GM12873 (cell line): ENCODE data around the gene NCOA3.

Experiments
- TF ChIP-seq, protein P1 (sequence below): IDR thresholded peaks from 2 replicates; pipeline ENCODE4 v1.5.1; 2012; ENCODE audit warnings: low read depth, mild to moderate bottlenecking, moderate library complexity, low read length, control low read depth; ENCODE audit not compliant: insufficient read depth; ENCODE audit errors: missing control alignments

NCOA3 gene

DNA sequence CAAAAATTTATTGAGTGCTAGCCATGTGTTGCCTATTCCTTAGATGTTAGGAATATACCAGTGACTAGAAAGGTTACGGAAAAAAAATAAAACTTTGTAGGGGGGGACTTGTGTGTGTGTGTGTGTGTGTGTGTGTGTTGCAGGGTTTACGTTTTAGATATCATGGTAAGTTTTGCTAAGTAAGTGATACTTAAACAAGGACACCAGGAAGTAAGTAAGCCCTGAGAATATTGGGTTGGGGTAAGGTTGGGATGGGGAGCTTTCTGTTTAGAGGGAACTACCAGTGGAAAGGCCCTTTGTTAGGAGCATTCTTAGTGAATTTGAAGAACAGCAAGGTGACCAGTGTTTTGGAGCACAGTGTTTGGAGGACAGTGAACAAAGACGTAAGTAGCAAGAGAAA lies 30.3 kb downstream of the NCOA3 start:
- TF ChIP-seq, protein P1, sequence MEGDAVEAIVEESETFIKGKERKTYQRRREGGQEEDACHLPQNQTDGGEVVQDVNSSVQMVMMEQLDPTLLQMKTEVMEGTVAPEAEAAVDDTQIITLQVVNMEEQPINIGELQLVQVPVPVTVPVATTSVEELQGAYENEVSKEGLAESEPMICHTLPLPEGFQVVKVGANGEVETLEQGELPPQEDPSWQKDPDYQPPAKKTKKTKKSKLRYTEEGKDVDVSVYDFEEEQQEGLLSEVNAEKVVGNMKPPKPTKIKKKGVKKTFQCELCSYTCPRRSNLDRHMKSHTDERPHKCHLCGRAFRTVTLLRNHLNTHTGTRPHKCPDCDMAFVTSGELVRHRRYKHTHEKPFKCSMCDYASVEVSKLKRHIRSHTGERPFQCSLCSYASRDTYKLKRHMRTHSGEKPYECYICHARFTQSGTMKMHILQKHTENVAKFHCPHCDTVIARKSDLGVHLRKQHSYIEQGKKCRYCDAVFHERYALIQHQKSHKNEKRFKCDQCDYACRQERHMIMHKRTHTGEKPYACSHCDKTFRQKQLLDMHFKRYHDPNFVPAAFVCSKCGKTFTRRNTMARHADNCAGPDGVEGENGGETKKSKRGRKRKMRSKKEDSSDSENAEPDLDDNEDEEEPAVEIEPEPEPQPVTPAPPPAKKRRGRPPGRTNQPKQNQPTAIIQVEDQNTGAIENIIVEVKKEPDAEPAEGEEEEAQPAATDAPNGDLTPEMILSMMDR: no peak

DNA sequence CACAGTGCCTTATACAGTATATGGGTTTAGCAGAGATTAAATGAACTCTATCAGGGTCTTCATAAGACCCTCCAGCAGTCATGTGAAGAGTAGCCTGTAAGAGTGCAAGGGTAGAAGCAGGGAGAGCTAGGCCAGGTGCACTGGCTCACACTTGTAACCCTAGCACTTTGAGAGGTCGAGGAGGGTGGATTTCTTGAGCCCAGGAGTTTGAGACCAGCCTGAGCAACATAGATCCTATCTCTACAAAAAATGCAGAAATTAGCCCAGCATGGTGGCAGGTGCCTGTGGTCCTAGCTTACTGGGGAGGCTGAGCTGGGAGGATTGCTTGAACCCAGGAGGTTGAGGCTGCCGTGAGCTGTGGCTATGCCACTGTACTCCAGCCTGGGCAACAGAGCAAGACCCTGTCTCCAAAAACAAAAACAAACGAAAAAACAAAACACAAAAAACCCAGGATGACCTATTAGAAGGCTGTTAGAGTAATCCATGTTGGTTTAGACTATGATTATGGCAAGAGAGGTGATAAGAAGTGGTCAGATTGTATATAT lies 31.9 kb downstream of the NCOA3 start:
- TF ChIP-seq, protein P1: no peak

DNA sequence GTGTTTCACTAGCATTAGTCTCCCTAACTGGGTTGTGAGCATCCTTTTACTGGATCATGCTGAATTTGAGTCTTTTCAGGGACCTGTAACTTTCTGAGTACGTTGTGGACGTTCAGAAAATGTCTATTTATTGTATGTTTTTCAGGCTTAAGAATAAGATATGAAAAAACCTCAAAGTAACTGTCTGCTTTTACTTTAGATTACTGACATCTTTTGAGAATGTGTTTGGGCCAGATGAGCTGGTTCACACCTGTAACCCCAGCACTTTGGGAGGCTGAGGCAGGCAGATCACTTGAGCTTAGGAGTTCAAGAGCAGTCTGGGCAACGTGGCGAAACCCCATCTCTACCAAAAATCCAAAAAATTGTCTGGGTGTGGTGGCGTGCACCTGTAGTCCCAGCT lies 32.7 kb downstream of the NCOA3 start:
- TF ChIP-seq, protein P1: no peak

DNA sequence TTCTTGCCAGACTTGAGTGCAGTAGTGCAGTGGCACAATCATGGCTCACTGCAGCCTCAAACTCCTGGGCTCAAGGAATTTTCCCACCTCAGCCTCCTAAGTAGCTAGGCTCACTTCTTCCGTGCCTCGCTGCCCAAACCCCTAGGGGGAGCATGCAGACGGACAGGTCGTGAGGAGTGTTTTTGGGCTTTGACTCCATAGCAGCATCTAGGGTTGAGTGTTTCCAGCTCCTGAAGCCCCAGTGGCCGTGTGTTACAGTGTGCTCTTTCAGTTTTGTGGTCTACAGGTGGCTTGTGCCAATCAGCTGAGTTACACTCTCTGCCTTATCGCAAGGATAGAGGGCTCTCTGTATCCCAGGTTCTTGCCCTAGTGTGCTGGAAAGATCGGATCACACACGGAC lies 33.4 kb downstream of the NCOA3 start:
- TF ChIP-seq, protein P1: peak; percentile 18

DNA sequence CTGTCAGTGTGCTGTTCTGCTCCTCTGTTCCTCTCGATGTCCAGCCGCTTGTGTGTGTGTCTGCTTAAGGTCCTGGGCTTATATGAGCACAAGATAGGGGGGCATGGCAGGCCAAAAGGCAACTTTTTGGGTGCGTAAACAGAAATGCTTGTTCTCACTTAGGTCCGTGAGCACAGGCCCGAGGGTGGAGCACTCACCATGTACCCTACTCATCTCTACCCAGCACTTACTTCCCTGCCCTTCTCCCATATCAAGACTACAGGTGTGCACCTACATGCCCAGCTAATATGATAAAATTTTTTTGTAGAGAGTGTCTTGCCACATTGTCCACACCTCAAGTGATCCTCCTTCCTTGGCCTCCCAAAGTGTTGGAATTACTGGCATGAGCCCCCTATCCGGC lies 34.3 kb downstream of the NCOA3 start:
- TF ChIP-seq, protein P1: no peak

DNA sequence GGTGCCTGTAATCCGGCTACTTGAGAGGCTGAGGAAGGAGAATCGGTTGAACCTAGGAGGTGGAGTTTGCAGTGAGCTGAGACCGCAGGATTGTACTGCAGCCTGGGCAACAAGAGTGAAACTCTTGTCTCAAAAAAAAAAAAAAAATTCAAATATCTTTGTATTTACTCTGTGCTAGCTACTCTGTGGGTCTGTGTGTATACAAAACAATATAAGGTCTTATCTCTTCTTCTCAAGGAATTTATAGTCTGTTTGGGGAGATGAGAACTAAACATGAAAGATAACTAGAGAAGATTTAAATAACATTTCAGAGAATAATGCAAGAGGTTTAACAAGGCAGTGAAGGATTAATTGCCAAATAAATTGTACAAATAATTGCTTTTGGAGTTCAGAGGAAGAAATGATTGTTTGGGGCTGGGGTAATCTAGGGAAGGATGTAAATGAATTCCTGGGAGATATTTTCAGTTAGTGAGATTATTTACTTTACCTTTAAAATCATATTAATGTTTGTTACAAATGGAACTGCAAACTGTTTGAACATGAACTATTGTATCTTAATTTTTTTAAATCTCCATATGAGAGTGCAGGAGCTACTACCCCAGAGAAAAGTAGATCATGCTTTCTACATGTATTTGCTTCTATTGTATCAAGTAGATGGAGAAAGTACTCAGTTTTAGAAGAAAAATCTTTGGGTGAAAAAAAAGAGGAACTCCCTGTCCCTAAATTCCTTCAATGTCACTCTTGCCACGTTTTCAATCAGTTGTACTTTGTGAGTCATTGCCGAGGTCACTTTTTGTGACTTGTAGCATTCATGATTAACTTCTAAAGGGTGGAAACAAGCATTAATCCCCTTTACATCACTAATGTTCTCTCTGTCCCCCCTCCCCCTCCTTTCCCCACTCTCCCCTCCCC lies 39.0 kb downstream of the NCOA3 start:
- TF ChIP-seq, protein P1: no peak

DNA sequence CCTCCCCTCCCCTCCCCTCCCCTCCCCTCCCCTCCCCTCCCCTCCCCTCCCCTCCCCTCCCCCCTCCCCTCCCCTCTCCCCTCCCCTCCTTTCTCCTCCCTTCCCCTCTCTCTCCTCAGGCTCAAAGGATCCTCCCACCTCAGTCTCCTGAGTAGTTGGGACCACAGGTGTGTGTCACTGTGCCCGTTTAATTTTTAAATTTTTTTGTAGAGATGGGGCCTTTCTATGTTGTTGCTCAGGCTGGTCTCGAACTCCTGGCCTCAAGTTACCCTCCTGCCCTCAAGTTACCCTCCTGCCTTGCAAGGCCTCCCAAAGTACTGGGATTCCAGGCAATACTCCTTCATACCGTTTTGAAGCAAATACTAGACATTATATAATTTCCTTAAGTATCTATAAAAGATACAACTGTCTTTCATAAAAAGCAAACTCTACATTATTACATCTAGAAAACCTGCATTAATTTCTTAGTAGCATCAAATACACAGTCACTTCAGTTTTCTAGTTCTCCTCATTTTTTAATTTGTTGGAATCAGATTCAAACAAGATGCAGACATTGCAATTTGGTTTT lies 39.8 kb downstream of the NCOA3 start:
- TF ChIP-seq, protein P1: no peak
